Sciatic nerve (tissue), 2 donors: ENCODE results near the gene SF3B1. TPM values are rescaled to one million over a fixed set of nuclear protein-coding genes. Genes with fewer than 3 reads are reported as not detected.
"Not testable (repeated sequence)": the region's sequence is repeated elsewhere in the genome, so short reads cannot be mapped to it uniquely, and the experiment has no call there.

Experiments
- ATAC-seq: fragments of 200-7000 bp; cut with Tn5 transposase; one replicate; pipeline ENCODE4 v1.9.1; 2020; ENCODE audit warnings: mild to moderate bottlenecking, moderate library complexity
- DNase-seq: peaks from one replicate; pipeline ENCODE4 v3.0.0-alpha.2; 2020; ENCODE audit warnings: low spot score
- intact Hi-C: fragments of 100-400 bp; cut with DNase I; formaldehyde crosslinking; loops from one replicate; pipeline ENCODE4 v1.14.2; 2022
- total RNA-seq: library from RNA; stranded (reverse); fragmentation: NEBNext Ultra II Directional; extraction: Animal tissue kit (Norgen Biotek cat#: 25700); gene quantifications from one replicate; pipeline ENCODE4 v1.2.1, GENCODE V29; 2021
- donor health status: DM: no; HTN: no; CAD: no.
- donor health status: DM: no; HTN: no; CAD: no.

Gene SF3B1
- total RNA-seq, 1 donor from 2014 or later = 330 TPM

- no peak for DNase-seq
- ATAC-seq = no peak
- intact Hi-C loops = no loop called here
Measured at GRCh38 chr2:197445746-197446145, 10.9 kb upstream of the SF3B1 start.

- DNase-seq = no peak
- peak; percentile 75 for ATAC-seq
- intact Hi-C loops = no loop called here
Measured at GRCh38 chr2:197442857-197443256, 8.0 kb upstream of the SF3B1 start.

- intact Hi-C loops = no loop called here
- no peak for ATAC-seq
- DNase-seq = no peak
Measured at GRCh38 chr2:197437380-197437779, 2.6 kb upstream of the SF3B1 start.

GRCh38 chr2:197435598-197436420 is 981 bp upstream of the SF3B1 start:
- ATAC-seq (no peak), DNase-seq (no peak)
- intact Hi-C loops = no loop called here

GRCh38 chr2:197433780-197434438 is 919 bp downstream of the SF3B1 start:
- no peak for DNase-seq
- ATAC-seq = no peak
- intact Hi-C loops = no loop called here

GRCh38 chr2:197432527-197432926 is 2.3 kb downstream of the SF3B1 start:
- intact Hi-C loops, ATAC-seq, DNase-seq: not testable (repeated sequence)

- ATAC-seq = no peak
- no peak for DNase-seq
- intact Hi-C loops = no loop called here
Measured at GRCh38 chr2:197431858-197432257, 3.0 kb downstream of the SF3B1 start.

- DNase-seq = no peak
- intact Hi-C loops = no loop called here
- no peak for ATAC-seq
Measured at GRCh38 chr2:197427986-197428385, 6.8 kb downstream of the SF3B1 start.

GRCh38 chr2:197426723-197427603 is 7.9 kb downstream of the SF3B1 start:
- no peak for DNase-seq
- intact Hi-C loops = no loop called here
- no peak for ATAC-seq

GRCh38 chr2:197425550-197425949 is 9.3 kb downstream of the SF3B1 start:
- DNase-seq = no peak
- no peak for ATAC-seq
- intact Hi-C loops = no loop called here

GRCh38 chr2:197423307-197423706 is 11.5 kb downstream of the SF3B1 start:
- ATAC-seq (no peak), DNase-seq (no peak)
- intact Hi-C loops = no loop called here

GRCh38 chr2:197419438-197419837 is 15.4 kb downstream of the SF3B1 start:
- ATAC-seq (no peak), DNase-seq (no peak)
- intact Hi-C loops = no loop called here

GRCh38 chr2:197416268-197416667 is 18.6 kb downstream of the SF3B1 start:
- DNase-seq (no peak), ATAC-seq (no peak)
- intact Hi-C loops = no loop called here

- intact Hi-C loops = no loop called here
- no peak for ATAC-seq
- DNase-seq = no peak
Measured at GRCh38 chr2:197414515-197414914, 20.3 kb downstream of the SF3B1 start.

GRCh38 chr2:197414039-197414438 is 20.8 kb downstream of the SF3B1 start:
- DNase-seq (no peak), ATAC-seq (no peak)
- intact Hi-C loops = no loop called here

- no peak for DNase-seq
- no peak for ATAC-seq
- intact Hi-C loops = no loop called here
Measured at GRCh38 chr2:197405582-197405981, 29.2 kb downstream of the SF3B1 start.

GRCh38 chr2:197399887-197400540 is 34.8 kb downstream of the SF3B1 start:
- DNase-seq (no peak), ATAC-seq (no peak)
- intact Hi-C loops = no loop called here

- no peak for ATAC-seq
- intact Hi-C loops = no loop called here
Measured at GRCh38 chr2:197398913-197399312, 35.9 kb downstream of the SF3B1 start.

GRCh38 chr2:197391220-197391717 is 43.6 kb downstream of the SF3B1 start:
- ATAC-seq = no peak
- intact Hi-C loops = no loop called here
- DNase-seq = no peak

More at GRCh38 chr2:197398913-197399312, 35.9 kb downstream of the SF3B1 start:
- DNase-seq = no peak
